H9 (cell line): Measurements from ENCODE around the gene LEFTY1. TPM values are rescaled to one million over a fixed set of nuclear protein-coding genes. Genes with fewer than 3 reads are reported as not detected.

Experiments
- DNase-seq: peaks from one replicate; pipeline ENCODE4 v3.0.0-alpha.2; 2017
- H2AFZ ChIP-seq: one replicate; pipeline ENCODE4 v1.6.1; 2013; ENCODE audit warnings: mild to moderate bottlenecking, low read length, control low read depth, moderate library complexity
- H2AK5ac ChIP-seq: 2 replicates; pipeline ENCODE4 v1.6.1; 2013; ENCODE audit warnings: low read length, control low read depth, mixed read lengths; ENCODE audit not compliant: insufficient read length
- H2BK120ac ChIP-seq: one replicate; pipeline ENCODE4 v1.6.1; 2013; ENCODE audit warnings: low read depth, mild to moderate bottlenecking, low read length, control low read depth, inconsistent platforms; ENCODE audit not compliant: poor library complexity, severe bottlenecking
- H2BK12ac ChIP-seq: 2 replicates; pipeline ENCODE4 v1.6.1; 2013; ENCODE audit warnings: low read length, control low read depth, mixed read lengths, low read depth; ENCODE audit not compliant: insufficient read length
- H2BK15ac ChIP-seq: 2 replicates; pipeline ENCODE4 v1.6.1; 2013; ENCODE audit warnings: low read depth, low read length, control low read depth
- H2BK20ac ChIP-seq: one replicate; pipeline ENCODE4 v1.6.1; 2013; ENCODE audit warnings: low read depth, mild to moderate bottlenecking, low read length, control low read depth, inconsistent platforms; ENCODE audit not compliant: poor library complexity, severe bottlenecking
- H2BK5ac ChIP-seq: 2 replicates; pipeline ENCODE4 v1.6.1; 2013; ENCODE audit warnings: low read length, control low read depth, mixed read lengths; ENCODE audit not compliant: insufficient read length
- H3K14ac ChIP-seq: 2 replicates; pipeline ENCODE4 v1.6.1; 2013; ENCODE audit warnings: low read length, control low read depth; ENCODE audit not compliant: insufficient read depth
- H3K18ac ChIP-seq: 2 replicates; pipeline ENCODE4 v1.6.1; 2013; ENCODE audit warnings: low read depth, mild to moderate bottlenecking, mixed read lengths, low read length, control low read depth; ENCODE audit not compliant: insufficient read length
- H3K23ac ChIP-seq: 2 replicates; pipeline ENCODE4 v1.6.1; 2013; ENCODE audit warnings: low read length, control low read depth, mixed read lengths, low read depth; ENCODE audit not compliant: insufficient read length
- H3K23me2 ChIP-seq: 2 replicates; pipeline ENCODE4 v1.6.1; 2013; ENCODE audit warnings: low read depth, mild to moderate bottlenecking, mixed read lengths, low read length, control low read depth; ENCODE audit not compliant: insufficient read length, poor library complexity, severe bottlenecking
- H3K27ac ChIP-seq: 2 replicates; pipeline ENCODE4 v1.5.1; 2013; ENCODE audit warnings: low read length, control low read depth, mixed read lengths, low read depth; ENCODE audit not compliant: insufficient read length
- H3K27me3 ChIP-seq: 2 replicates; pipeline ENCODE4 v1.6.1; 2013; ENCODE audit warnings: low read length, control low read depth, inconsistent platforms; ENCODE audit not compliant: insufficient read depth
- H3K4ac ChIP-seq: 2 replicates; pipeline ENCODE4 v1.6.1; 2013; ENCODE audit warnings: low read depth, mild to moderate bottlenecking, control low read depth, inconsistent platforms, low read length, moderate library complexity
- H3K4me1 ChIP-seq: 2 replicates; pipeline ENCODE4 v1.6.1; 2013; ENCODE audit warnings: low read length, control low read depth, inconsistent platforms; ENCODE audit not compliant: insufficient read depth
- H3K4me2 ChIP-seq: 2 replicates; pipeline ENCODE4 v1.6.1; 2013; ENCODE audit warnings: low read length, control low read depth, mixed read lengths; ENCODE audit not compliant: insufficient read length, insufficient read depth
- H3K56ac ChIP-seq: 2 replicates; pipeline ENCODE4 v1.6.1; 2013; ENCODE audit warnings: low read depth, mild to moderate bottlenecking, mixed read lengths, low read length, control low read depth; ENCODE audit not compliant: insufficient read length
- H3K79me1 ChIP-seq: 2 replicates; pipeline ENCODE4 v1.6.1; 2013; ENCODE audit warnings: low read depth, mild to moderate bottlenecking, moderate library complexity, low read length, control low read depth, inconsistent platforms; ENCODE audit not compliant: insufficient read depth, poor library complexity, severe bottlenecking
- H3K79me2 ChIP-seq: 2 replicates; pipeline ENCODE4 v1.6.1; 2013; ENCODE audit warnings: low read length, control low read depth, inconsistent platforms; ENCODE audit not compliant: insufficient read depth
- H3K9ac ChIP-seq: 2 replicates; pipeline ENCODE4 v1.6.1; 2013; ENCODE audit warnings: low read length, control low read depth, mixed read lengths; ENCODE audit not compliant: insufficient read length; ENCODE audit errors: extremely low read depth
- H3K9me3 ChIP-seq: one replicate; pipeline ENCODE4 v1.6.1; 2013; ENCODE audit warnings: low read depth, low read length, inconsistent platforms; ENCODE audit not compliant: control insufficient read depth
- H3T11ph ChIP-seq: one replicate; pipeline ENCODE4 v1.6.1; 2013; ENCODE audit warnings: mild to moderate bottlenecking, low read length, control low read depth, inconsistent platforms
- H4K20me1 ChIP-seq: one replicate; pipeline ENCODE4 v1.6.1; 2013; ENCODE audit not compliant: control insufficient read depth, insufficient read length, insufficient read depth
- H4K5ac ChIP-seq: 2 replicates; pipeline ENCODE4 v1.6.1; 2013; ENCODE audit warnings: low read depth, mild to moderate bottlenecking, mixed read lengths, low read length, control low read depth; ENCODE audit not compliant: insufficient read length
- H4K8ac ChIP-seq: replicated peaks from 2 replicates; pipeline ENCODE4 v1.6.1; 2013; ENCODE audit warnings: low read length, control low read depth, mixed read lengths, low read depth; ENCODE audit not compliant: insufficient read length
- H4K91ac ChIP-seq: 2 replicates; pipeline ENCODE4 v1.6.1; 2013; ENCODE audit warnings: low read depth, mild to moderate bottlenecking, moderate library complexity, mixed read lengths, low read length, control low read depth; ENCODE audit not compliant: insufficient read length
- H3K27ac Mint-ChIP-seq, 3 experiments: 2 replicates in 2 of 3; 3 replicates in 1 of 3; pipeline ENCODE4 v1.8.0; 2020 to 2021; ENCODE audit warnings: mixed read lengths in 3 of 3, mild to moderate bottlenecking in 1 of 3, moderate library complexity in 1 of 3
- H3K27me3 Mint-ChIP-seq: 2 replicates; pipeline ENCODE4 v1.8.0; 2021; ENCODE audit warnings: low read depth, mild to moderate bottlenecking, moderate library complexity, mixed read lengths
- H3K36me3 Mint-ChIP-seq, 3 experiments: 2 replicates in 2 of 3; 3 replicates in 1 of 3; pipeline ENCODE4 v1.8.0; 2020 to 2021; ENCODE audit warnings: low read depth in 3 of 3, mixed read lengths in 3 of 3; ENCODE audit not compliant: insufficient read depth in 1 of 3
- H3K4me1 Mint-ChIP-seq, 2 experiments: 2 replicates each; pipeline ENCODE4 v1.8.0; 2020; ENCODE audit warnings: mixed read lengths in 2 of 2
- H3K4me3 Mint-ChIP-seq, 2 experiments: 2 replicates in 1 of 2; 3 replicates in 1 of 2; pipeline ENCODE4 v1.8.0; 2020 to 2021; ENCODE audit warnings: mild to moderate bottlenecking in 2 of 2, mixed read lengths in 2 of 2, moderate library complexity in 1 of 2
- H3K9me3 Mint-ChIP-seq, 2 experiments: 2 replicates in 1 of 2; 3 replicates in 1 of 2; pipeline ENCODE4 v1.8.0; 2020; ENCODE audit warnings: mild to moderate bottlenecking in 2 of 2, mixed read lengths in 2 of 2, moderate library complexity in 1 of 2
- CTCF ChIP-seq: fragments of 200-600 bp; sonication (generic); conservative IDR thresholded peaks from 3 replicates; pipeline ENCODE4 v1.8.0; 2021; ENCODE audit warnings: antibody characterized with exemption, mild to moderate bottlenecking
- WGBS: extraction: QIAGEN DNeasy Blood & Tissue Kit; methylation state at CpG from one replicate; pipeline ENCODE4 v1.1.7; 2013; ENCODE audit warnings: missing lambda C conversion rate, low lambda C conversion rate, mixed read lengths; ENCODE audit not compliant: insufficient read length; ENCODE audit errors: extremely low coverage; 5-methylcytosine and 5-hydroxymethylcytosine counted together
- total RNA-seq: library from RNA; stranded (reverse); gene quantifications from 2 replicates; pipeline ENCODE4 v1.2.1, GENCODE V29; 2021

Gene LEFTY1
- total RNA-seq, 1 experiment from 2014 or later = 107 TPM

GRCh38 chr1:225911191-225912130 lies 22.5 kb upstream of the LEFTY1 start:
- no peak overlapping the region for H2BK20ac ChIP-seq
- H2BK5ac ChIP-seq = no peak overlapping the region
- no peak overlapping the region for H2BK15ac ChIP-seq
- H3T11ph ChIP-seq = no peak overlapping the region
- no peaks in the 10 kb centered on the region for H3K79me1 ChIP-seq
- no peaks in the 10 kb centered on the region for H3K27me3 ChIP-seq
- H2AFZ ChIP-seq = no peak overlapping the region
- H3K27ac ChIP-seq = no peak overlapping the region
- no peaks in the 10 kb centered on the region for H3K9me3 Mint-ChIP-seq
- H4K91ac ChIP-seq = no peak overlapping the region
- no peak overlapping the region for H3K4ac ChIP-seq
- WGBS = no CpG with 5 or more reads among the region's 53 CpGs
- no peaks in the 10 kb centered on the region for H4K20me1 ChIP-seq
- peak; percentile 80 for DNase-seq
- H4K5ac ChIP-seq = no peak overlapping the region
- no peak overlapping the region for H3K18ac ChIP-seq
- peaks cover 5% of the 10 kb centered on the region; the same call in 1 of the 2 replicates for H3K27me3 Mint-ChIP-seq
- no peak overlapping the region for H2AK5ac ChIP-seq
- no peak overlapping the region for H4K8ac ChIP-seq
- no peak overlapping the region for H2BK120ac ChIP-seq
- no peak overlapping the region for H3K56ac ChIP-seq
- H2BK12ac ChIP-seq = no peak overlapping the region
- H3K4me3 Mint-ChIP-seq = no peak overlapping the region
- H3K4me2 ChIP-seq = no peak overlapping the region
- no peak overlapping the region for H3K23ac ChIP-seq
- H3K14ac ChIP-seq = no peak overlapping the region
- H3K27ac Mint-ChIP-seq = peak overlapping the region in 1 of 3 experiments; percentile 34; a peak in 1 of 7 replicates
- H3K36me3 Mint-ChIP-seq = no peaks in the 10 kb centered on the region
- no peak overlapping the region for H3K9ac ChIP-seq
- H3K23me2 ChIP-seq = no peaks in the 10 kb centered on the region
- peaks cover 23% of the 10 kb centered on the region in 2 experiments for H3K4me1 Mint-ChIP-seq
- H3K9me3 ChIP-seq = no peaks in the 10 kb centered on the region
- peak; percentile 99 for TF ChIP-seq CTCF
- no peaks in the 10 kb centered on the region for H3K79me2 ChIP-seq
- no peaks in the 10 kb centered on the region; the same call in 1 of the 2 replicates for H3K4me1 ChIP-seq
